ENCODE data around the gene MTCH1. TPM values are rescaled to one million over a fixed set of nuclear protein-coding genes. Genes with fewer than 3 reads are reported as not detected.

Gene MTCH1
- total RNA-seq, 1 experiment from 2014 or later: 241 TPM

- Histone ChIP-seq H3K4me1 (replicated peaks; ENCODE audit: insufficient read depth) (peaks cover 9% of the 10 kb centered on the region; the same call in 1 of the 2 replicates), H3K9me3 (ENCODE audit: insufficient read depth, low read depth) (no peaks in the 10 kb centered on the region), H3K4me3 (no peak overlapping the region), H3K27me3 (ENCODE audit: insufficient read depth, low read depth) (no peaks in the 10 kb centered on the region), H3K4me2 (no peak overlapping the region), H3K79me2 (ENCODE audit: low read depth) (no peaks in the 10 kb centered on the region), H3K9me2 (ENCODE audit: insufficient read depth) (no peaks in the 10 kb centered on the region), H2AFZ (no peak overlapping the region), H4K20me1 (ENCODE audit: insufficient read depth) (no peaks in the 10 kb centered on the region), H3K27ac (no peak overlapping the region), H3F3A (ENCODE audit: insufficient read depth, low read depth) (peaks cover 17% of the 10 kb centered on the region), H3K36me3 (ENCODE audit: low read depth) (no peaks in the 10 kb centered on the region)
- BruUV-seq (replicated peaks): no TSS peak
- TF ChIP-seq, protein P1, sequence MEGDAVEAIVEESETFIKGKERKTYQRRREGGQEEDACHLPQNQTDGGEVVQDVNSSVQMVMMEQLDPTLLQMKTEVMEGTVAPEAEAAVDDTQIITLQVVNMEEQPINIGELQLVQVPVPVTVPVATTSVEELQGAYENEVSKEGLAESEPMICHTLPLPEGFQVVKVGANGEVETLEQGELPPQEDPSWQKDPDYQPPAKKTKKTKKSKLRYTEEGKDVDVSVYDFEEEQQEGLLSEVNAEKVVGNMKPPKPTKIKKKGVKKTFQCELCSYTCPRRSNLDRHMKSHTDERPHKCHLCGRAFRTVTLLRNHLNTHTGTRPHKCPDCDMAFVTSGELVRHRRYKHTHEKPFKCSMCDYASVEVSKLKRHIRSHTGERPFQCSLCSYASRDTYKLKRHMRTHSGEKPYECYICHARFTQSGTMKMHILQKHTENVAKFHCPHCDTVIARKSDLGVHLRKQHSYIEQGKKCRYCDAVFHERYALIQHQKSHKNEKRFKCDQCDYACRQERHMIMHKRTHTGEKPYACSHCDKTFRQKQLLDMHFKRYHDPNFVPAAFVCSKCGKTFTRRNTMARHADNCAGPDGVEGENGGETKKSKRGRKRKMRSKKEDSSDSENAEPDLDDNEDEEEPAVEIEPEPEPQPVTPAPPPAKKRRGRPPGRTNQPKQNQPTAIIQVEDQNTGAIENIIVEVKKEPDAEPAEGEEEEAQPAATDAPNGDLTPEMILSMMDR (conservative IDR thresholded peaks at IDR 0.05): no peak
- TF ChIP-seq EZH2 (IDR thresholded peaks at IDR 0.05; ENCODE audit: low read depth): no peak
- DNase-seq: no peak
- ChIA-PET CTCF (no interaction called here), POLR2A (ENCODE audit: unreplicated experiment) (interaction anchor here (0.6 kb wide), 1 partner anchor 9 kb away, joined by 7 read pairs; no protein-coding TSS in a partner anchor)
- intact Hi-C loops (cut with micrococcal nuclease; ENCODE audit: unreplicated experiment): no loop called here
Observed at GRCh38 chr6:37033255-37033654, 47.3 kb upstream of the MTCH1 start.

DNA sequence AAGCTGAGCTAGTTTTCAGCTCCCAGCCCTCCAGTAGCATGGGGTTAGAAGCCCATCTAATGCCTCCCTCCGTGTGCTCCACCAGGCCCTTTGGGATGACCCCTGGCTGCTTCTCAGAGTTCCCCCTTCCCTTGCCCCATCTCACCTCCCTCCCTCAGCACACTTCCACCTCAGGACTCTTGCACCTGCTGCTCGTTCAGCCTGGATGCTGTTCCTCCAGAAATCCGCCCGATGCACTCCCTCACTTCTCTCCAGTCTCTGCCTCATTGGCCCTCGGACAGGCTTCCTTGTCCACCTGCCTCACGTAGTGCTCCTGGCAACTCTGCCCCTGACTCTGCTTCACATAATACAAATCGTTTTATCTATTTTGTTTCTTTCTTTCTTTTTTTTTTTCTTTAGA lies 46.2 kb upstream of the MTCH1 start:
- H3K9me3 ChIP-seq (ENCODE audit: insufficient read depth, low read depth): no peaks in the 10 kb centered on the region
- intact Hi-C loops (cut with micrococcal nuclease; ENCODE audit: unreplicated experiment): no loop called here
- CTCF ChIA-PET: interaction anchor here (0.6 kb wide), 1 partner anchor 158 kb away, joined by 6 read pairs; no protein-coding TSS in a partner anchor

GRCh38 chr6:37030599-37030998 lies 44.6 kb upstream of the MTCH1 start:
- no peaks in the 10 kb centered on the region for H3K9me3 ChIP-seq (ENCODE audit: insufficient read depth, low read depth)
- peaks cover 17% of the 10 kb centered on the region for H3F3A ChIP-seq (ENCODE audit: insufficient read depth, low read depth)
- no TSS peak for BruUV-seq (replicated peaks)
- no peaks in the 10 kb centered on the region for H3K27me3 ChIP-seq (ENCODE audit: insufficient read depth, low read depth)
- intact Hi-C loops (cut with micrococcal nuclease; ENCODE audit: unreplicated experiment): no loop called here
- ChIA-PET CTCF (interaction anchor here (0.6 to 1.0 kb wide), 2 partner anchors 20 to 99 kb away, joined by 4 to 8 read pairs; no protein-coding TSS in a partner anchor), POLR2A (ENCODE audit: unreplicated experiment) (interaction anchor here (0.6 kb wide), 1 partner anchor 167 kb away, joined by 8 read pairs; no protein-coding TSS in a partner anchor)
- no peaks in the 10 kb centered on the region for H3K36me3 ChIP-seq (ENCODE audit: low read depth)
- no peak for DNase-seq
- no peak overlapping the region for H2AFZ ChIP-seq
- peaks cover 13% of the 10 kb centered on the region for H3K4me1 ChIP-seq (replicated peaks; ENCODE audit: insufficient read depth)
- no peak overlapping the region for H3K4me2 ChIP-seq
- 0 out of 2 replicates have a peak overlapping the region, but pooled peaks have one; percentile 81 for H3K27ac ChIP-seq
- H3K4me3 ChIP-seq: no peak overlapping the region
- no peaks in the 10 kb centered on the region for H3K79me2 ChIP-seq (ENCODE audit: low read depth)
- TF ChIP-seq, protein P1 (conservative IDR thresholded peaks at IDR 0.05): no peak
- no peak for TF ChIP-seq EZH2 (IDR thresholded peaks at IDR 0.05; ENCODE audit: low read depth)
- H3K9me2 ChIP-seq (ENCODE audit: insufficient read depth): no peaks in the 10 kb centered on the region
- no peaks in the 10 kb centered on the region for H4K20me1 ChIP-seq (ENCODE audit: insufficient read depth)

More for the DNA sequence above, 46.2 kb upstream of the MTCH1 start:
- no TSS peak for BruUV-seq (replicated peaks)
- Histone ChIP-seq H2AFZ (no peak overlapping the region), H3K4me1 (replicated peaks; ENCODE audit: insufficient read depth) (peaks cover 9% of the 10 kb centered on the region; the same call in 1 of the 2 replicates), H3K4me2 (no peak overlapping the region), H3K27ac (no peak overlapping the region), H3F3A (ENCODE audit: insufficient read depth, low read depth) (peaks cover 17% of the 10 kb centered on the region), H3K79me2 (ENCODE audit: low read depth) (no peaks in the 10 kb centered on the region), H3K36me3 (ENCODE audit: low read depth) (no peaks in the 10 kb centered on the region), H4K20me1 (ENCODE audit: insufficient read depth) (no peaks in the 10 kb centered on the region), H3K27me3 (ENCODE audit: insufficient read depth, low read depth) (no peaks in the 10 kb centered on the region), H3K9me2 (ENCODE audit: insufficient read depth) (no peaks in the 10 kb centered on the region), H3K4me3 (no peak overlapping the region)
- no peak for DNase-seq
- POLR2A ChIA-PET (ENCODE audit: unreplicated experiment): no interaction called here
- TF ChIP-seq, protein P1 (conservative IDR thresholded peaks at IDR 0.05): no peak
- TF ChIP-seq EZH2 (IDR thresholded peaks at IDR 0.05; ENCODE audit: low read depth): no peak
